Measurements from ENCODE around the gene HOXC9. TPM values are rescaled to one million over a fixed set of nuclear protein-coding genes. Genes with fewer than 3 reads are reported as not detected.
A peak's percentile ranks its signal among the peaks of the same experiment; 100 is the strongest.

The HOXC9 gene
- total RNA-seq, 1 donor = 0.86 TPM

- peak overlapping the region; percentile 60 for H3K4me3 ChIP-seq (ENCODE audit: low read depth, low read length)
- TF ChIP-seq CTCF (IDR thresholded peaks at IDR 0.05; ENCODE audit: insufficient read depth, low read depth, low read length) = no peak
- peak; percentile 54 for DNase-seq (ENCODE audit: low read depth)
Observed at GRCh38 chr12:53994264-53995001, 5.5 kb upstream of the HOXC9 start.

- peak overlapping the region; percentile 60 for H3K4me3 ChIP-seq (ENCODE audit: low read depth, low read length)
- no peak for DNase-seq (ENCODE audit: low read depth)
- no peak for TF ChIP-seq CTCF (IDR thresholded peaks at IDR 0.05; ENCODE audit: insufficient read depth, low read depth, low read length)
Observed at GRCh38 chr12:53995002-53995377, 5.0 kb upstream of the HOXC9 start.

GRCh38 chr12:53995378-53996239 lies 4.4 kb upstream of the HOXC9 start:
- TF ChIP-seq CTCF (IDR thresholded peaks at IDR 0.05; ENCODE audit: insufficient read depth, low read depth, low read length) = no peak
- peak; percentile 79 for DNase-seq (ENCODE audit: low read depth)
- peak overlapping the region; percentile 60 for H3K4me3 ChIP-seq (ENCODE audit: low read depth, low read length)

GRCh38 chr12:53996240-53997203 lies 3.4 kb upstream of the HOXC9 start:
- DNase-seq (ENCODE audit: low read depth) = no peak
- TF ChIP-seq CTCF (IDR thresholded peaks at IDR 0.05; ENCODE audit: insufficient read depth, low read depth, low read length) = no peak
- peak overlapping the region; percentile 60 for H3K4me3 ChIP-seq (ENCODE audit: low read depth, low read length)

- no peak for TF ChIP-seq CTCF (IDR thresholded peaks at IDR 0.05; ENCODE audit: insufficient read depth, low read depth, low read length)
- DNase-seq (ENCODE audit: low read depth) = no peak
- H3K4me3 ChIP-seq (ENCODE audit: low read depth, low read length) = peak overlapping the region; percentile 30
Observed at GRCh38 chr12:53997204-53998109, 2.5 kb upstream of the HOXC9 start.
